OCI-LY7 (cell line): Measurements from ENCODE around the gene KIF3A. TPM values are rescaled to one million over a fixed set of nuclear protein-coding genes. Genes with fewer than 3 reads are reported as not detected.

ENCODE experiments used
- BruUV-seq: library from RNA; stranded (reverse); fragments of 400-500 nt; replicated peaks from 2 replicates; lab custom pipeline; 2021; lab: Mats Ljungman, UMichigan
- CTCF ChIA-PET: fragments of 300-600 bp; sonication (Branson Sonifier 250); formaldehyde crosslinking; loops from one replicate; lab custom pipeline; 2022; ENCODE audit warnings: antibody characterized with exemption; ENCODE audit not compliant: unreplicated experiment; lab: Charles Lee
- POLR2A ChIA-PET: fragments of 300-600 bp; sonication (Branson Sonifier 250); formaldehyde crosslinking; loops from one replicate; lab custom pipeline; 2022; ENCODE audit warnings: antibody characterized with exemption; lab: Charles Lee
- DNase-seq: peaks from one replicate; pipeline ENCODE4 v3.0.0-alpha.2; 2015; ENCODE audit warnings: low spot score
- H2AFZ ChIP-seq: fragments of 200-600 bp; sonication (generic), shearing (Covaris generic); 2 replicates; pipeline ENCODE4 v1.6.1; 2014; ENCODE audit warnings: mild to moderate bottlenecking, antibody characterized with exemption, low read length, moderate library complexity
- H3K27ac ChIP-seq: fragments of 200-600 bp; sonication (generic); 2 replicates; pipeline ENCODE4 v1.5.1; 2014; ENCODE audit warnings: mixed run types, low read depth, mild to moderate bottlenecking, moderate library complexity, low read length, inconsistent platforms; ENCODE audit not compliant: poor library complexity, severe bottlenecking
- H3K36me3 ChIP-seq: fragments of 200-600 bp; sonication (generic); 2 replicates; pipeline ENCODE4 v1.6.1; 2014; ENCODE audit warnings: mild to moderate bottlenecking, antibody characterized with exemption, low read length, moderate library complexity, mixed read lengths; ENCODE audit not compliant: insufficient read depth
- H3K4me1 ChIP-seq: fragments of 200-600 bp; sonication (generic); 2 replicates; pipeline ENCODE4 v1.5.1; 2014; ENCODE audit warnings: mild to moderate bottlenecking, low read length; ENCODE audit not compliant: insufficient read depth, poor library complexity, severe bottlenecking
- H3K4me2 ChIP-seq: fragments of 200-600 bp; sonication (generic); 2 replicates; pipeline ENCODE4 v1.6.1; 2014; ENCODE audit warnings: mild to moderate bottlenecking, low read length
- H3K4me3 ChIP-seq: fragments of 200-600 bp; sonication (generic); 2 replicates; pipeline ENCODE4 v1.5.1; 2014; ENCODE audit warnings: mild to moderate bottlenecking, low read depth, low read length; ENCODE audit not compliant: poor library complexity, severe bottlenecking
- H3K79me2 ChIP-seq: fragments of 200-600 bp; sonication (generic); 2 replicates; pipeline ENCODE4 v1.6.1; 2016; ENCODE audit warnings: low read depth, mild to moderate bottlenecking, low read length, moderate library complexity, mixed read lengths; ENCODE audit not compliant: insufficient read depth
- H3K9me2 ChIP-seq: fragments of 200-600 bp; sonication (generic); 2 replicates; pipeline ENCODE4 v1.6.1; 2016; ENCODE audit warnings: mild to moderate bottlenecking, low read length, mixed read lengths; ENCODE audit not compliant: insufficient read depth
- H3K9me3 ChIP-seq: fragments of 200-600 bp; sonication (generic); 2 replicates; pipeline ENCODE4 v1.6.1; 2014; ENCODE audit warnings: mild to moderate bottlenecking, mixed run types, low read length, mixed read lengths
- H4K20me1 ChIP-seq: fragments of 200-600 bp; sonication (generic); 2 replicates; pipeline ENCODE4 v1.6.1; 2014; ENCODE audit warnings: mild to moderate bottlenecking, antibody characterized with exemption, low read length, moderate library complexity, mixed read lengths; ENCODE audit not compliant: insufficient read depth
- CTCF ChIP-seq: fragments of 200-600 bp; sonication (generic); conservative IDR thresholded peaks from 2 replicates; pipeline ENCODE4 v1.5.1; 2014; ENCODE audit warnings: mild to moderate bottlenecking, antibody characterized with exemption, low read length, moderate library complexity, mixed read lengths
- EZH2phosphoT487 ChIP-seq: fragments of 200-600 bp; sonication (generic); IDR thresholded peaks from 2 replicates; pipeline ENCODE4 v1.6.1; 2018; ENCODE audit warnings: low read depth, borderline replicate concordance, mild to moderate bottlenecking, mixed run types, antibody characterized with exemption, low read length, moderate library complexity, mixed read lengths
- intact Hi-C: fragments of 100-400 bp; cut with micrococcal nuclease; formaldehyde crosslinking; loops from one replicate; pipeline ENCODE4 v1.10.0; 2022; ENCODE audit not compliant: unreplicated experiment
- total RNA-seq, 2 experiments: library from RNA; depleted of rRNA in 1 of 2; stranded (reverse); fragments of >200 nt in 1 of 2; shearing (Covaris generic) in 1 of 2; gene quantifications; 2 replicates each; pipeline ENCODE4 v1.2.3, GENCODE V29; 2014 to 2022

Gene KIF3A
- total RNA-seq, 2 experiments from 2014 or later: 6.7 to 14.2 TPM

DNA sequence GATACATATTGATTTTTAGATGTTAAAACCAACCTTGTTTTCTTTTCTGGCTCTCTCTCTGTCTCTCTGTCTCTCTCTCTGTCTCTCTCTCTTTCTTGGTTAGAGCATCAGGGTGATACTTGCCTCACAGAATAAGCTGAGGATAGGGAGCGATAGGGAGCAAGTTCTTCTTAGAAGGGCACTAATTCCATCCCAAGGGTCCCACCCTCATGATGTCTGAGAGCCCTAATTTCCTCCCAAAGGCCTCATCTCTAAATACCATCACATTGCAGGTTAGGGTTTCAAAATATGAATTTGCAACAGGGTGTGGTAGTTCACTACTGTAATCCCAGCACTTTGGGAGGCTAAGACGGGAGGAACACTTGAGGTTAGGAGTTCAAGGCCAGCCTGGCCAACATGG is 4.8 kb upstream of the KIF3A start:
- TF ChIP-seq EZH2phosphoT487: no peak
- no peak for TF ChIP-seq CTCF
- no TSS peak for BruUV-seq
- H3K27ac ChIP-seq: no peak overlapping the region

DNA sequence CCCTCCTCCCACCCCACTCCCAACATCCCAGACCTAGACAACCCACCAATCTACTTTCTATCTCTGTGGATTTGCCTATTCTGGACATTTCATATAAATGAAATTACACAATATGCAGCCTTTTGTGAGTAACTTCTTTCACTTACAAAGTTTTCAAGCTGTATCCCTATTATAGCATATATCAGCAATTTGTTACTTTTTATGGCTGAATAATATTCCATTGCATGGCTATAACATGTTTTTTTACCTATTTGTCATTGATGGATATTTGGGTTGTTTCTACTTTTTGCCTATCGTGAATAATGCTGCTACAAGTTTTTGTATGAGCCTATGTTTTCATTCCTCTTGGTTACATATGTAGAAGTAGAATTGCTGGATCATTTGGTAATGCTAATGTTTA is 1.9 kb upstream of the KIF3A start:
- POLR2A ChIA-PET: interaction anchor here (0.6 kb wide), 1 partner anchor 382 kb away, joined by 3 read pairs; no protein-coding TSS in a partner anchor
- no peak overlapping the region for H3K4me2 ChIP-seq
- H3K4me1 ChIP-seq: peaks cover 18% of the 10 kb centered on the region
- no peaks in the 10 kb centered on the region for H4K20me1 ChIP-seq
- DNase-seq: no peak
- TF ChIP-seq EZH2phosphoT487 (no peak), CTCF (no peak)
- H2AFZ ChIP-seq: no peak overlapping the region
- CTCF ChIA-PET: no interaction called here
- no peaks in the 10 kb centered on the region for H3K9me2 ChIP-seq
- no peaks in the 10 kb centered on the region; the same call in 1 of the 2 replicates for H3K79me2 ChIP-seq
- no peaks in the 10 kb centered on the region for H3K9me3 ChIP-seq
- BruUV-seq: no TSS peak
- no peaks in the 10 kb centered on the region for H3K36me3 ChIP-seq
- no peak overlapping the region for H3K27ac ChIP-seq
- H3K4me3 ChIP-seq: no peak overlapping the region
- intact Hi-C loops: loop anchor here (5.0 to 10.0 kb wide), 2 partner anchors 182 to 354 kb away; partner anchors contain the start of gene RAD50

More for the DNA sequence above, 4.8 kb upstream of the KIF3A start:
- H3K79me2 ChIP-seq: no peaks in the 10 kb centered on the region
- no peaks in the 10 kb centered on the region for H4K20me1 ChIP-seq
- H3K36me3 ChIP-seq: no peaks in the 10 kb centered on the region
- H2AFZ ChIP-seq: no peak overlapping the region
- intact Hi-C loops: no loop called here
- no peak overlapping the region for H3K4me2 ChIP-seq
- no peaks in the 10 kb centered on the region for H3K9me2 ChIP-seq
- no peaks in the 10 kb centered on the region for H3K9me3 ChIP-seq
- peaks cover 5% of the 10 kb centered on the region for H3K4me1 ChIP-seq
- DNase-seq: no peak
- POLR2A ChIA-PET: interaction anchor here (0.5 kb wide), 1 partner anchor 78 kb away, joined by 3 read pairs; no protein-coding TSS in a partner anchor
- CTCF ChIA-PET: no interaction called here
- H3K4me3 ChIP-seq: no peak overlapping the region

DNA sequence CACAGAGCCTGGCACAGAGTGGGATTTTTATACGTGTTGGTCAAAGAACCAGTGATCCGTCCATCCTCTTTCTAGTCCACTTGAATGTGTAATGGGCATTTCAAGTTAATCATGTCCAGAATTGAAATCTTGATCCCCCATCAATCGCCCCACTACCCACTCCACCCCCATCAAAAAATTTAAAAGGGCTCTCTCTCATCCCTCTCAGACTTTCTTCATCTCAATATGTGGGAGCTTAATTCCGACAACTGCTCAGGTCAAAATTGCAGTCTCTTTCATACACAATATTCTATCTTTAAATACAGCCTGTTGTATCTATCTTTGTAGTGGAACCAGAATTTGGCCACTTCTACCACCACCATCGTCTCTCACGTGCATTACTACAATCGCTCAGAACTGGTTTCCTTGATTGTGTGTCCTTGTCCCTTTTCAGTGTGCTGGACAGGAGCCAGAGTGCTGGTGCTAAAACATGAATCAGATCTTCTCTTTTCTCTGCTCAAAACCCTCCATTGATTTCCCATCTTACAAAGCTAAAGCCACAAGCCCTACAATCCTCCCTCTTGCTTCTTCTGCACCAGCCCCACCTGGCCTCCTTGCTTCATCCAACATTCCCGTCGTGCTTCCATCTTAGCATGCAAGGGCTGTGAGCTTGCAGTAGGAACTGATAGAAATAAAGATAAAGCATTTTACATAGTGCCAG is 786 bp upstream of the KIF3A start:
- H4K20me1 ChIP-seq: no peaks in the 10 kb centered on the region
- TF ChIP-seq EZH2phosphoT487 (no peak), CTCF (no peak)
- no peaks in the 10 kb centered on the region for H3K9me2 ChIP-seq
- ChIA-PET POLR2A (interaction anchor here (0.6 to 1.8 kb wide), 13 partner anchors 10 to 317 kb away, joined by 3 to 6 read pairs (median 3); no protein-coding TSS in a partner anchor), CTCF (interaction anchor here (0.5 to 1.4 kb wide), 3 partner anchors 9 to 350 kb away, joined by 3 to 4 read pairs (median 3); partner anchors contain the start of gene CCNI2)
- intact Hi-C loops: loop anchor here (5.0 to 10.0 kb wide), 2 partner anchors 181 to 353 kb away; partner anchors contain the start of gene RAD50
- H3K4me2 ChIP-seq: peak overlapping the region; percentile 71
- peaks cover 18% of the 10 kb centered on the region for H3K4me1 ChIP-seq
- H3K9me3 ChIP-seq: no peaks in the 10 kb centered on the region
- DNase-seq: no peak
- H3K79me2 ChIP-seq: no peaks in the 10 kb centered on the region; the same call in 1 of the 2 replicates
- H3K36me3 ChIP-seq: no peaks in the 10 kb centered on the region
- BruUV-seq: no TSS peak
- no peak overlapping the region for H3K27ac ChIP-seq
- H2AFZ ChIP-seq: peak overlapping the region; percentile 98
- H3K4me3 ChIP-seq: peak overlapping the region; percentile 74
